HG02678 (cell line): ENCODE data around the gene ATXN10.

Experiments used
- ATAC-seq: cut with Tn5 transposase; IDR thresholded peaks from one replicate; pipeline ENCODE4 v1.9.1; 2021; ENCODE audit warnings: mild to moderate bottlenecking, moderate library complexity; ENCODE audit not compliant: unreplicated experiment

The ATXN10 gene

DNA sequence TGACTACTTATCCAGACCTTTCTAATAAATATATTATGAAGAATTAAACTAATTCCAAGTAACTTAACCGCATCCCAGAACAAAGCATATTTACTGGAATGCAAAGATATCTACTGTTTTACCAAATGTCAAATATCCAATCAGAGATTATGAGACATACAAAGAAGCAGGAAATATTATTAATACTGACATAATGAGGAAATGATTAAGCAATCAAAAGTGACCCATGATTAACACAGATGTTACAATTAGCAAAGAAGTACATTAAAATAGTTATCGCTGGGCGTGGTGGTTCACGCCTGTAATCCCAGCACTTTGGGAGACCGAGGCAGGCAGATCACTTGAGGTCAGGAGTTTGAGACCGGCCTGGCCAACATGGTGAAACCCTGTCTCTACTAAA, 200.1 kb downstream of the ATXN10 start:
- ATAC-seq, result no peak

DNA sequence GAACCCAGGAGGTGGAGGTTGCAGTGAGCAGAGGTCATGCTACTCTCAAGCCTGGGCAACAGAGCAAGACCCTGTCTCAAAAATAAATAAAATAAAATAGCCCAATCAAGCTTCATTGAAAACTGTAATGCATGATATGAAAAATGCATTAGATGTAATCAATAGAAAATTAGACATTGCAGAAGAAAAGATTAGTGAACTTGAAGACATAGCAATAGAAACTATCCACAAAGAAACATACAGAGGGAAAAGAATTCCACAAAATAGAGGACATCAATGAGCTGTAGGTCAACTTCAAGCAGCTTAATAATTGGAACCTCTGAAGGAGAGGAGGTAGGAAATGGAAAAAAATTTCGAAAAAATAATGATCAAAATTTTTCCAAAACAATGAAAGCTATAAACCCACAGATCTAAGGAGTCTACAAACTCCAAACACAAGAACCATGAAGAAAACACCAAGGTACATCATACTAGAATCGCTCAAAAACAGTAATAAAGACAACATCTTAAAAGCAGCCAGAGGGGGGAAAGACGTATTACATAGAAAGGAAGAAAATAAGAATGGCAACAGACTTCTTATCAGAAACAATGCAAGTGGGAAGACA, 201.1 kb downstream of the ATXN10 start:
- ATAC-seq, result no peak

DNA sequence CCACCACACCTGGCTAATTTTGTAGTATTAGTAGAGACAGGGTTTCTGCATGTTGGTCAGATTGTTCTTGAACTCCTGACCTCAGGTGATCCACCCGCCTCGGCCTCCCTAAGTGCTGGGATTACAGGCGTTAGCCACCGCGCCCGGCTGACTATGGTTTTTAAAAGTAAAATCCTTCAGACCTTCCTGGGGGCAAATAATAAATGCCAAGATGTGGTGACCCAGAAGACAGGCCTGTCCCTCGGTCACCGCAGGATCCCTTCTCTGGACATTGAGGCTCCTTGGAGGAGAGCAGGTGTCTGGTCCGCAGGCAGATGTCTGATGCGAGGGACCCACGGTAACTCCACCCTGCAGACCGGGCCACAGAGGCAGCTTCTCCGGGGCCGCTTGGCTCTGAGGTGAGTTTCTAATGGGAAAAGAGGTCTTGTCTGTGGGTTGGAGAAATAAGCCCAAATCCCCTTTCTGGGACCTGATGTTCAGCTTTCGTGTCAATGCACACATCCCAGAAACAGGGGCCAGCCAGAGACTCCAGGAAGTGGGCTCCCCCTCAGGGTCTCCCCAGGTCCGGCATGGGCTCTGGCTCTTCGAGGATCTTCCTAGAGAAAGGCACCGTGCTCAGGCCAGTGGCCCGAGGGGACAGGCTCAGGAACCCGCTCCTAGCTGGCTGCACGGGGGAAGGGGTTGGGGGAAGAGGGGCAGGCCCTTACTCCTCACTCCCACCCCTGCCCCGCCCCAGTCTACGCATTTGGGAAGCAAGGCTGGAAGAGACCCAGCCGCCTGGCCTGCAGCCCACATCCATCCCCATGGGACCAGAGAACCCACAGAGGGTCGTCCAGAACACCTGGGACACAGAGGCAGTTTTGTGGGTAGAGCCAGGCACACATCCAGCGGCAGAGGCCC, 204.8 kb downstream of the ATXN10 start:
- ATAC-seq, result no peak

DNA sequence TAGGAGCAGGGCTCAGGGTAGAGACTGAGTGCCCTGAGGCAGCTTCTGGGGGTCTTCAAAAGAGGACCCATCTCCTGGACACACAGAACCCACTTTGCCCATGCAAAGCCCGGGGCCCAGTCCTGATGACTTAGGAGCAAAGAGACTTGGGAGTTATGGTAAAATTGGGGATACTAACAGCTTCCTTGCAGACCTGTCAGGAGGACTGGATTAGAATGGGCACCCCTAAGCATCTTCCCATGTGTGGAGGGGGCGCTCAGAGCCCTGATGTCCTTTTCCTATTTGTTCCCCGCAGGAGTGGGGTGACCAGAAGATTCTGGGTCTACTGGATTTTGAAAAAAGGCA, 205.4 kb downstream of the ATXN10 start:
- no peak for ATAC-seq

DNA sequence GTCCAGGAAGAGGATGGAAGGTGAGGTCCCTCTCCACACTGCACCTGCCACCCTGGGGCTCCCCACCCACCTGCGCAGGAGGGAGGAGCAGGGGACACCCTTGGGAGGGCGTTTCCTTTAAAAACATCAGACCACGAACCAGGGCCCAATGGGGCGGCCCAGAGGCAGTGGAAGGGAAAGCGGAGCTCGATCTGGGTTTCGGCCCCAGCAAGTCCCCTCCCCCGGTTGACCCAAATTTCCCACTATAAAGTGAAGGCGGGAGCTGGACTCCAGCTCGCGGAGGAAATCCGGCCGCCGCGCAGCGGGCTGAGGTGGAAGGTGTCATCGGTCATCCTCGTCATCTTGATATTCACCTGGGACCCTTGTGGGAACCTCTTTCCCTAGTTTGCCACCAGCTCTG, 206.0 kb downstream of the ATXN10 start:
- ATAC-seq, result no peak

DNA sequence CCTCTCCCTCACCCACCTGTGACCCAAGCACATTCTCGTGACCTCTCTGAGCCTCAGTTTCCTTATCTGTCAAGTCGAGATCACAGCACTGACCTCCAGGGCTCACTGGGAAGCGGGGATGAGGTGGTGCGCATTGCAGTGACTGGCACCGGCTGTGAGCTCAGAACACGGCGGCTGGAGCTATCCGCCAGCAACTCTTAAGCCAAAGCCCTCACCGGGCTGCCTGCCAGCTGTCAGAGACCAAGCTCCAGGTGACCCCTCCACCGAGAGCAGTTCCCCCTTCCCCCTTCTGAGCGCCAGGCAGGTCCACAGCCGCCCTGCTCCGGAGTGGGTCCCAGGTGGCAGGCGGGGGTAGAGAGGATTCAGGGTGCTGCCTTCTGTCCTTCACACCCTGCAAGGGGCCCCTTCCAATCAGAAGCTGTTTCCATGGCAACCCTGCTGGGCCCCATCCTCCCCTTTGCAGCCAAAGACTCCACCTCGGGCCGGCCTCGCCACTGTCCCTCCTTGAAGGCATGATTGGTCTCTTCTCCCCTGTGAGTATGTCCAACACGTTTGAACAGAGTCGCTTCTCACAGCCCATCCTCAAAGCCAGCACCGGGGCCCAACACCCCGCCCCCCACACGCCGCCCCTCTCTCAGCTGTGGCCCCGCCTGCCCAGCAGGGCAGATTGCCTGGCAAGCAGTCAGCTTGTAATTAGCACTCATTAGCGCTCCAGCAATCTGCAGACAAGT, 206.6 kb downstream of the ATXN10 start:
- no peak for ATAC-seq

DNA sequence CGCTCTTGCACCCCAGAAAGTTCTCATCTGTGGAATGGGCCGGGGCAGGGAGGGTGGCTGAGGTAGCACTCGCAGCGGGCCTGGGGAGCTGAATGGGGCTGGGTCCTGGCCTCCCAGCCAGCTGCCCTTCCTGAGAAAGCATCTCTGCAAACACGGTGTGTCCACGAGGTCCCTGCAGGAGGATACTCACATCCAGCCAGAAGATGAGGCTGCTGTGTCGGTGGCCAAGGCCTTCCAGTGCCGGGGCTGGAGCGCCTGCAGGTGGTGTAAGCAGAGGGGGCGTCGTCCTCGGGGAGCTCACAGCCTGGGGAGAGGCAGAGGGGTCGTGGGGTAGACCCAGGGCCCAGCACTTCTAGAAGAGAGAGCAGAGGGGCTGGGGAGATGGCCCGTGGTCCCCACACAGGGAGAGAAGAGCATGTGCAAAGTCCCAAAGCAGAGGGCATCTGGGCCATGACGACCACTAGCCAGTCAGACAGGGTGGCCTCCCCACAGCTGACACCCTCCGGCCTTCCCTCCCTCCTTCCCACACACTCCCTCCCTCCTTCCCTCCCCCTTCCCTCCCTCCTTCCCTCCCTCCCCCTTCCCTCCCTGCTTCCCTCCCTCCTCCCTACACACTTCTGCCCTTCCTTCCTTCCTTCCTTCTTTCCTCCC, 207.4 kb downstream of the ATXN10 start:
- no peak for ATAC-seq

DNA sequence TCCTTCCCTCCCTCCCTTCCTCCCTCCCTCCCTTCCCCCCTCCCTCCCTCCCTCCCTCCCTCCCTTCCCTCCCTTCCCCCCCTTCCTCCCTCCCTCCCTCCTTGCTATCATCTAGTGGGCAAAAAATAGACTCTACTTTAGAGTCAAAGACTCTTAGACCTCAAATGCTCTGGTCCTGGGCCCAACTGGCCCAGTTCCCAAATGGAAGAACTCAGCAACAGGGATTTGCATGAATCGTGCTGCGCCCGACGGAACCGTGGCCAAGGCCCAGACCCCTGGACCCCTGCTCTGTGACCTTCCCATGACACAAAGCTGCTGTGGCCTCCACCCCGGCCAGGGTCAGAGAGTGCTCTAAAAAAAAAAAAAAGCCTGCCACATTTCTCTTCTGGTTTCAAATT, 207.9 kb downstream of the ATXN10 start:
- no peak for ATAC-seq

DNA sequence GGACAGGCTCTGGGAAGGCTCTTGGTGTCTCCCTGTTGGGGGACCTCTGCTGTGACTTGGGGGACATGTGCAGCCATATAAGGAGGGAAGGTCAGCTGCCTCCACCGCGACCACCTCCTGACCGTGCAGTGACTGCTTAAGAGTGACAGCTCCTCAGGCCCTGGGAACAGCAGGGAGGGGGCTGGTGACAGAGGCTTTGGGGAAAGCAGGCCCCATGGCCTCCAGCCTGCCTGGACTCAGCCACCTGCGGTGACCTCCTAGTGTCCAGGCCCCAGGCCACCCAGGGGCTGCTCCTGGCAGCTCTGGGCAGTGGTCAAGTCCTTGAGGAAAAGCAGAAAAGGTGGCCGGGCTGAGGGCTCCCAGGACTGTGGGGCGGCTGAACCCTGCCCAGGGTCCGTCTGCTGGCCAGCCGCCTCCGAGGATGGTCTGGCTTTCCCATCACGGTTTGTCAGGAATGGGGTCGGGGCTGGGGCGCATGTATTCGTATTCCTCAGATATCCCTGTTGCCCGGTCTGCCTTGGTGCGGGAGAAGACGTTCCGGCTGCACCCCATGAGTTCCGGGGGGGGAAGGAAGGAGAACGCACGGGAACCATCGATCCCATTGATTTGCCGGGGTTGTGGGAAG, 208.6 kb downstream of the ATXN10 start:
- no peak for ATAC-seq

DNA sequence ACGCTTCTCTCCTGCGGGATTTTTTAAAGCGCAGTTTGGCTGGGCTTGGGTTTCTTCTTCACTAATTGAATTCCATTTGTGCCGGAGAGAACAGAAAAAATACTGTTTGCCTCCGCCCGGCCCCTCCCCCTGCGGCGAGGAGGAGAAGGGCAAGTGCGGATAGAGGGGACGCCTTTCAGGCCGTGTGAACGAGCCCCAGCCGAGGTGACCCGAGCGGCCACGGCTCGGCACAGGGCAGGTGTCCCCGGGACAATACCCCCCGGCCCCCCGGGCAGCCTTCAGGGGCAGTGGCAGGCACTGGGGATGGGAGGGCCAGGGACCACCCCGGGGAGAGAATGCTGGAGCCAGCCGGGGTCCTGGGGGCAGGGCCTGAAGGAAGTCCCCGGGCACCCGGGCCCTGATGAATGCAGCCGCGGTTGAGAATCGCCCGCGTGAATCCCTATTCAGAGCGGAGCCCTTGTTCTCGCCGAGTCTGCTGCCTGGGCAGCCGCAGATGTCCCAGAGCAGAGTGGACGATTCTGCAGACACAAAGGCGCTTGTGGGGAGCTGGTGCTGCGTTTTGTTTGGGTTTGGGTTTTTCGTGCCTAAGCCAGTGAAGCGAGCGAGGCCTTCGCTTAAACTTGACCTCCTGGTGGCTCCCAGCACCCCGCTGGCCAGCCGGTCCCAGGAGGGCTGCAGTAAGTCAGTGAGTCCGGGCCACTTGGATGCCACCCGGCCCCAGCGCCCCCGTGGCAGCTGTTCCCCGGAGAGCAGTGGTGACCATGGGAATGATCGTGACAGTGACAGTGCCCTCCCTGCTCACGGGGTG, 209.3 kb downstream of the ATXN10 start:
- ATAC-seq, result no peak

DNA sequence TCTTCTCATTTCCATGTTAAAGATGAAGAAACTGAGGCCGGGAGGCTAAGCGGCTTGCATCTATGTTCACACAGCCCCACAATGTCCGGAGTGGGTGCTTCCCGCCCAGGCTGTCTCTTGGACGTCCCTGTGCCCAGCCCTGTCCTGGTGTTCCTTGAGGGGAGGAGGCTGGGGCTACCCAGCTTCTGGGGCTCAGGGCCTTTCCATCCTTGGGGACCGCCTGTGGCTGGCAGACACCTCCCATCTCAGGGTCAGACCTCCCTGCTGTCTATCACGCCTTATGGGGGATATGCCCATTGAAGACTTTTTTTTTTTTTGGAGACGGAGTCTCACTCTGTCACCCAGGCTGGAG, 209.9 kb downstream of the ATXN10 start:
- no peak for ATAC-seq

DNA sequence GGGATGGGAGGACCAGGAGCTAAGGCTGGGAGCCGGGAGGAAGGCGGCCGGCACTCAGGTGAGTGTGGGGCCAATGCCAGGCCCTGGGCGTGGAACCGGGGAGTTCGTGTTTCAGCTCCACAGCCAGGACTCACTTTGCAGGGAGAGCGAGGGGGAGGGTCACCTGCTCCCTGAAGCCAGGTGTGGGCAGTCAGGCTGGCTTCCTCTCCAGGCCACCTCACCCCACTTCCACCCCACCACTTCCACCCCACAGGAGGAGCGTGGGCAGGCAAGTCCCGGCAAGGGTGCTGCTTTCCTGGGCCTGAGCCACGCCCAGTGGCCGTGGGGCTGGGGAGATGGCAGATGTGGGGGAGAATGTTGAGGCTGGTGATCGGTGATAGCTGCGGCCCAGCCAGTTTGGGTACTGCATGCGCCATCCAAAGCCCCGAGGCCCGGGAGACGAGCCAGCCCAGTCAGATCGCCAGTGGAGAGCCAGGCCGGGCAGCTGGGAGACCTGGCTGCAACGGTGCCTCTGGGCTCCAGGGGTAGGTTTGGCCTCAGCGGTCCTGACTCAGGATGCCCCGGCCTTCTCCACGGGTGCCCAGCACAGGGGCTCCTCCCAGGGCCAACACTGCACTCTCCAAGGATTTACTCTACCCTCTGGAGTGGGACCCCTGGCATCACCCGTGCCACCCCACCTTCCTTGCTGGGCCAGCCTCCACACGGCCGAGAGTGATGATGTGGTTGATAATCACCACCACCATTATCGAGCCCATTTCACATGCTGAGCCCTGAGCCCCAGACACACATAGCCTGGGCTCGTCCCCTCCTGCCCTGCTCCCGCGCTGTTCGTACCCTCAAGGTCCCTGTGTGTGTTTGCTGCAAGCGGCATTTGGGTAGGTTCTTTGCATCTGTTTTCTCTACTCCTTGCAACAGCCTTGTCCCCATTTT, 211.5 kb downstream of the ATXN10 start:
- no peak for ATAC-seq

DNA sequence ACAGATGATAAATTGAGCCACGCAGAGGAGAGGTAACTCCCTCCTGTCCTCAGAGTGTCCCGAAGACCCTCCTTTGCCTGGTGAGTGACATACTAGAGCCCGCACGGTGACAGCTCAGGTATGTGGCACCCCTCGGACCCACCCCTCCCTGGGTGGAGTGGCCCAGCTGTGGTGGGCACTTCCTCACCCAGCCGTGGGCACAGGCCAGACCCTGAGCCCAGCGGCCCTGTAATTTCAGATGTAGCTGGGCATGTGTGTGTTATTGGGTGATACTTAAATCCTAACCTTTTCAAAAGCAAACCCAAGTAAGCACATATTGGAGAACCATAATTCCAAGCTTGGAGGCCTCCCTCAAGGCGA, 212.2 kb downstream of the ATXN10 start:
- no peak for ATAC-seq

DNA sequence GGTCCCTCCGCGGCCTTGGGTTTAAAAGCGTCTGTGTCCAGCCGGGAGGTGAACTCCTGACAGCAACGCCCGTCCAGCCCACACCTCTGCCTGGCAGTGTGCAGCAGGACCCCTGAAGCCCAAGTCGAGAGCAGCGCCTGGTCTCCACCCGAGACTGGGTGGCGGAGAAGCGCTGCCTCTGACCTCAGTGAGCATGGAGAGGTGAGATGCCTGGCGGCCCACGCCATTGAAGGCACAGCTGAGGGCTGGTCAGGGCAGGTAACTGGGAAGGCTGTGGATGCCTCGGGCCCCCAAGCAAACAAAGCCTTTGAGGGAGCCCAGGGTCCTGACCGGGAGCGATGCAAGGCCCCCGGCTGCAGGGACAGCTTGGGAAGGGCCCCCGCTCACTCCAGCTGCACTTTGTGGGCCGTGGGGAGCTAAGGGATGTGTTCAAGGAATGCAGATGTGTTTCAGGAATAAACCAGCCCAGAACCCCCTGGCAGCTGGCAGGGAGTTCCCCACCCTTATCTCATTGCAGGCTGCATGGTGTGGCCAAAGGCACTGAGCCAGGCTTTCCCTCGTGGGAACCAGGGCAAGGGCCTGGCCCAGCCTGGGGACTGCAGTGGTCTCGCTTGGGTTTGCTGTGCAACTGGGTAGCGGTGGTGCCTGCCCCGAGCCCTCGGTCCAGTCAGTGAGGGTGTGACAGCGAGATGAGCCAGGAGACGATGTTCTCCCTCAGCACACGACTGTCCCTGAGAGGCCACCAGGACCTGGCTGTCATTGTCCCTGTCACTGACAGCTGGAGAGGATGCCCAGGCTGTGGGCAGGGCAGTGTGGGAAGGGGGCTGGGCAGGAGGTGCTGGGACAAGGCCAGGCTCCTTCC, 212.8 kb downstream of the ATXN10 start:
- no peak for ATAC-seq

DNA sequence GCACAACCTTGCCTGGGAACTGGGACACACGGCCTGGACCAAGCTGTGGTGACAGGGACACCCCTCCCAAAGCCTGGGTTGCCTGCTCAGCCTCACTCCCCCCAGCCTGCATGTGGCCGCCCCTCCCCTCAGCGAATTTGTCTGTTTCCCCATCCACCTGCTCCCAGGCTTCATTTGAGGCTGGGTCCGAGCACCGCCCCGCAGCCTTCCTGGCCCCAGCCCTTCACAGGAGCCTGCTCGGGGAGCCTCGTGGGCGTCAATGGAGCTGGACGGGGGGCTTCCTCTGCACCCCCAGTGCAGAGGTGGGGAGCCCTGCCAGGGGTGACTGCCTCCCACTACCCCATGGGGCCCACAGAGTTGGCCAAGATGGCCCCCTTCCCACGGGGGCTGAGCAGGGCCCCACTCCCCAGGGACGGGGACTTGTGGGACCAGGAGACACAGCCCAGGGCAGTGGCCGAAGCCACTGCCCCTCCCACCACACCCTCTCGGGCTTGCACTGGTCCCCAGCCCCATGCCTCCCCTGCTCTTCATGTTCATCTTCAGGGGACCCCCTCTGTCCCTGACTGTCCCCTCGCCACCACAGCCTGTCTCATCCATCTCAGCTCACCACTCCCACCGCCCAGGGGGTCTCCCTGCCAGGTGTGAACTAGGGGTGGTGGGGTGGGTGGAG, 213.7 kb downstream of the ATXN10 start:
- no peak for ATAC-seq

DNA sequence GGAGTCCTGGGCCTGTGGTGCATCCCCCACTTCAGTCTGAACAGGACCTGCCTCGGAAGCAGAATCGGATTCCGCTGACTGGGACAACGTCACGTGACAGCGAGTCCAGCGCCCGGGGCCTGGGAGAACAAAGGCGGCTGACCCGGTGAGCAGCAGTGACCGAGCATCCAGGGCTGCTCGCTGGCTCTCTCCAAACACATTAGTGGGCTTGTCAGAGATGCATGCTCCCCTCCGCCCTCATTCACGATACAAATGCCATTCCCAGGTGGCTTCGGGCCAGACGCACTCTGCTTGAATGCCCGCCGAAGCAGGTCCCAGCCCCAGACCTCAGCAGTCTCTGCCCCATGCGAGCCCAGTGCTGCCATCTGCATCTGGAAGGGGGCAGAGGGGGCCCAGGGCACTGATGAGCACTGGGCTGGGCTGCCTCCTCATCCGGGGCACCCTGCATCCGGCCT, 214.3 kb downstream of the ATXN10 start:
- no peak for ATAC-seq

DNA sequence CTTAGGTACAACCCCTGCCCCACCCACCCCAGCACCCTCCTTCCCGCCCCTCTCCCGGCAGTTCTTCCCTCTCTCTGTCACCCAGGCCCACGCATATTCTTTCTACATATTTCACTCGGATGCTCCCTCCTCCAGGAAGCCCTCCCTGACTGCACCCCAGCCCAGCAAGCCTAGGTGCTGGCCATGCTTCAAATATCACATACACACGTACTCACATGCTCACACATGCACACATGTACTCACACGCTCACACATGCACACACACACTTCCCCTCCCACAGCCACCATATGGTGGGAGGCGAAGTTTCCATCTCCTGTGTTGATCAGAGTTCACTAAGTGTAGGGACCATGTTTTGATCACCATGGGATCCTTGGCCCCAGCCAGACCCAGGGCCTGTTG, 214.9 kb downstream of the ATXN10 start:
- no peak for ATAC-seq
